ENCODE data around the gene DNASE2B. TPM values are rescaled to one million over a fixed set of nuclear protein-coding genes. Genes with fewer than 3 reads are reported as not detected.

Gene DNASE2B
- total RNA-seq, 1 donor from 2014 or later = 0.26 TPM

GRCh38 chr1:84403347-84403746 is 5.1 kb downstream of the DNASE2B start:
- Mint-ChIP-seq H3K4me3 (ENCODE audit: low read depth) (no peak overlapping the region), H3K27me3 (no peaks in the 10 kb centered on the region), H3K9me3 (ENCODE audit: low read depth) (peaks cover 3% of the 10 kb centered on the region), H3K4me1 (ENCODE audit: low read depth) (peaks cover 18% of the 10 kb centered on the region), H3K27ac (no peak overlapping the region), H3K36me3 (ENCODE audit: insufficient read depth) (no peaks in the 10 kb centered on the region)
- DNase-seq (ENCODE audit: low spot score, unreplicated experiment) = no peak
- TF ChIP-seq CTCF (IDR thresholded peaks at IDR 0.05; ENCODE audit: unreplicated experiment) = no peak

GRCh38 chr1:84406346-84406861 is 8.1 kb downstream of the DNASE2B start:
- Mint-ChIP-seq H3K36me3 (ENCODE audit: insufficient read depth) (no peaks in the 10 kb centered on the region), H3K4me1 (ENCODE audit: low read depth) (peaks cover 26% of the 10 kb centered on the region), H3K4me3 (ENCODE audit: low read depth) (no peak overlapping the region), H3K9me3 (ENCODE audit: low read depth) (no peaks in the 10 kb centered on the region), H3K27me3 (no peaks in the 10 kb centered on the region), H3K27ac (no peak overlapping the region)
- TF ChIP-seq CTCF (IDR thresholded peaks at IDR 0.05; ENCODE audit: unreplicated experiment) = no peak
- DNase-seq (ENCODE audit: low spot score, unreplicated experiment) = no peak

- no peaks in the 10 kb centered on the region for H3K9me3 Mint-ChIP-seq (ENCODE audit: low read depth)
- no peaks in the 10 kb centered on the region for H3K36me3 Mint-ChIP-seq (ENCODE audit: insufficient read depth)
- H3K27me3 Mint-ChIP-seq = no peaks in the 10 kb centered on the region
- DNase-seq (ENCODE audit: low spot score, unreplicated experiment) = no peak
- H3K4me1 Mint-ChIP-seq (ENCODE audit: low read depth) = peaks cover 26% of the 10 kb centered on the region
- no peak for TF ChIP-seq CTCF (IDR thresholded peaks at IDR 0.05; ENCODE audit: unreplicated experiment)
- H3K4me3 Mint-ChIP-seq (ENCODE audit: low read depth) = no peak overlapping the region
- no peak overlapping the region for H3K27ac Mint-ChIP-seq
Measured at GRCh38 chr1:84407524-84407923, 9.2 kb downstream of the DNASE2B start.

- Mint-ChIP-seq H3K4me3 (ENCODE audit: low read depth) (no peak overlapping the region), H3K27me3 (no peaks in the 10 kb centered on the region), H3K4me1 (ENCODE audit: low read depth) (peaks cover 26% of the 10 kb centered on the region), H3K9me3 (ENCODE audit: low read depth) (no peaks in the 10 kb centered on the region), H3K36me3 (ENCODE audit: insufficient read depth) (no peaks in the 10 kb centered on the region), H3K27ac (no peak overlapping the region)
- no peak for TF ChIP-seq CTCF (IDR thresholded peaks at IDR 0.05; ENCODE audit: unreplicated experiment)
- no peak for DNase-seq (ENCODE audit: low spot score, unreplicated experiment)
Measured at GRCh38 chr1:84407958-84408422, 9.7 kb downstream of the DNASE2B start.

- no peak for TF ChIP-seq CTCF (IDR thresholded peaks at IDR 0.05; ENCODE audit: unreplicated experiment)
Measured at GRCh38 chr1:84409888-84410287, 11.6 kb downstream of the DNASE2B start.

More at GRCh38 chr1:84409888-84410287, 11.6 kb downstream of the DNASE2B start:
- Mint-ChIP-seq H3K9me3 (ENCODE audit: low read depth) (no peaks in the 10 kb centered on the region), H3K4me1 (ENCODE audit: low read depth) (peaks cover 26% of the 10 kb centered on the region), H3K27me3 (no peaks in the 10 kb centered on the region), H3K36me3 (ENCODE audit: insufficient read depth) (no peaks in the 10 kb centered on the region), H3K4me3 (ENCODE audit: low read depth) (no peak overlapping the region), H3K27ac (no peak overlapping the region)
- DNase-seq (ENCODE audit: low spot score, unreplicated experiment) = no peak

Measured in progenitor cell of endocrine pancreas (in vitro differentiated cells).